HG03108 (cell line): Measurements from ENCODE around the gene FN1.

Experiments used
- ATAC-seq: cut with Tn5 transposase; IDR thresholded peaks from one replicate; pipeline ENCODE4 v1.9.1; 2021; ENCODE audit warnings: moderate library complexity; ENCODE audit not compliant: unreplicated experiment

The FN1 gene

GRCh38 chr2:215356334-215356947 lies 79.4 kb downstream of the FN1 start:
- no peak for ATAC-seq

DNA sequence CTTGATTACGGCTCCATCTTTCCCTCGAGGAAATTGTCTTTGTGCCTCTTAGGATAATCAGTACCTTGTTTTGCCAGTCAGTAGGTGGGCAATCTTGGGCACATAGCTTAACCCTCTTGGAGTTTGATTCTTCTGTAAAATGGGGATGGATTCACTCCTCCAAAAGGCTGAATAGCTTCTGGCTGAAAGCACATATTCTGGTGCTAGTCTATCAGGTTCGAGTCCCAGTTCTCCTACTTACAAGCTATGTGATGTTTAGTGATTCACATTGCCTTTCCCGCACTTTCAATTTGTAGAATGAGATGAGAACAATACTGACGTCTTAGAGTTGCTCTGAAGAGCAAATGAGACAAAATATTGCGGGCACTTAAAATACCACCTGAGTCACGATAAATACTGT lies 80.1 kb downstream of the FN1 start:
- ATAC-seq: no peak

DNA sequence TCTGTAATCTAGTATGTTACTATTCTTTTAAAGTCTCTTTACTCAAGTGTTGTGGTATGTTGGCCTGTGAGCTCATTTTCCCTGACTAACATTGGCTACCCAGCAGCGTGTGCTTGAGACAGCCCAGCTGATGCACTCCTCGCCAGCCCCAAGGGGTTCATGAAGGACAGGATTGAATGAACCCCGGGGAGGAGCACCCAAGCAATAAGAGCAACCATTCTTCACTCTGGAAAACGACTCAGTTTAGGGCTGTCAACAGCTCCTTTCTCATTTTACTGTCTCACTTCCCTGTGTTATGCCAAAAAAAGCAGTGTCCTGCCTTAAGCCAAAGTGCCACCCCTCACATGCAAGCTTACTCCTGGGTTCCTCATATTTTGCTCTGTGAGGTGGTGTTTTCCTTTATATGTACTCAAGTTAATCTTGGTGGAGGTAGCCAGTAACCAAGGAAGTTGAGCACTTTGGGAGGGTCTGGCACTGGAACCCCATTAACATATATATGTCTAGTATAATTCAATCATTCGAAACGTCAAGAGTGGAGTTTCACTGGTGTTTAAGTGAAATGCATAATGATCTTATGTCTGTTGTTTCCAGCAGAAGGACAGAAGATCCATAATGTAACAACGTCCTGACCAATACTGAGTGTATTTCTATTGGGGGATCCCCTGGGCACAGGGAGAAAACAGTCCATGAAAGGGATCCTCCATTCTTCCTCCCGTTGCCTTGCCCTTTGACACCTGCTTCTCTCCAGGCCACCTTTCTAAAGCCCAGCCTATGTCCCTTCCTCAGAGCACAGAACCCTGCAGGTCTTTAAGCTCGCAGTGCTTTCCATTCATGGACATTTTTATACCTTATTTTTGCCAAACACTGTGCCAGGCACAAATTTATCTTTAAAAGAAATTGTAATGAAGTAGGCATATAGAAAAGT lies 80.8 kb downstream of the FN1 start:
- ATAC-seq: no peak

DNA sequence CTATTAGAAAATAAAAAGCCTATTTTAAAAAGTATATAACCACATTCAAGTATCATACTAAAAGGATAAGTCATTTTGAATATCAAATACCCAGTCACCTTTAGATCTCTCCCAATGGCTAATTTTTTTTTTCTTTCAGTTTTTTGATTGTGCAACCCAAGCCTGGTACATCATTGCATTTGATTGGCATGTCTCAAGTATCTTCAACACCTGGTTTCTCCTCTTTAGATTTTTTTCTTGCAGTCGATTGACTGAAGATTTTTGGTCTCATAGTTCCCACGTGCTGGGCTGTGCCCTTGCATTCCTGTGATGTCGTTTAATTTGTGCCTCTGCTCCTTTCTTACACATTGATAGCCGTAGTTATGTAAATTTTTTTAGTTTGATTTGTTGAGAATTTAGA lies 83.3 kb downstream of the FN1 start:
- no peak for ATAC-seq

DNA sequence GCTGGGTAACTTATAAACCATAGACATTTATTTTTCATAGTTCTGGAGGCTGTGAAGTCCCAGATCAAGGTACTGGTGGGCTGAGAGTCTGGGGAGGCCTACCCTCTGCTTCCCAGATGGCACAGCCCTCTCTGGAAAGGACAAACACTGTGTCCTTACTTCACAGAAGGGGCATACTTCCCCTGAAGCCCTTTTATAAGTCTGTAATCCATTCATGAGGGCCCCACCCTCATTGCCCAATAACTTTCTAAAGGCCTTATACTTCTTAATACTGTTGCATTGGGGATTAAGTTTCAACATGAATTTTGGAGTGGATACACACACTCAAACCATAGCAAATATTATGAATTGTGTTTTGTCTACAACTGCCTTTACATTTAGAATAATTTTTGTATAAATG lies 88.0 kb downstream of the FN1 start:
- no peak for ATAC-seq

DNA sequence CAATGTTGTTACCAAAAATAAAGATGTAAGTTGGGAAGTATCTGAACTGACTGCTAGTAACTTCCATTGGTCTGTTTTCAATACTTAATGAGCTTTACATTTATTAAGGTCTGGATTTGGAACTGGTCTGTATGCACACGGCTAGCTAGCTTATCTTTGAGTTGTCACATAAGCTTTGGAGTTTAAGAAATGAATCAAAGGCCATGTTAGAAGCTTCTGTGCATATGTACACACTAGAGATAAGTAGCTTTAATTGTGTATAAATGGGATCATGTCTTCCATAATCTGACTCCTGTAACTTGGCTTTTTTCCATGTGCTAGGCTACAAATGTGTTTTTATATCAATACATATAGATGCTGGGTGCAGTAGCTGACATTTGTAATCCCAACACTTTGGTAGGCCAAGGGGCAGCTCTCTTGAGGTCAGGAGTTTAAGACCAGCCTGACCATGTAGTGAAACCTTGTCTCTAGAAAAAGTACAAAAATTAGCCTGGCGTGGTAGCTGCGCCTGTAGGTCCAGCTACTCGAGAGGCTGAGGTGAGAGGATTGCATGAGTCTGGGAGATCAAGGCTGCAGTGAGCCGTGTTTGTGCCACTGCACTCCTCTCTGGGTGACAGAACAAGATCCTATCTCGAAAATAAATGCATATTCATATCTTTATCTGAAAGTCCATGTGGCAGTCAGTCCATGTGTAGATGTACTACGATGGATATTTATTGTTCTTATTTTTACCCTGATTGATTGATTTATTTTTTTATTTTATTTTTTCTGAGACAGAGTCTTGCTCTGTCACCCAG lies 96.8 kb downstream of the FN1 start:
- no peak for ATAC-seq

DNA sequence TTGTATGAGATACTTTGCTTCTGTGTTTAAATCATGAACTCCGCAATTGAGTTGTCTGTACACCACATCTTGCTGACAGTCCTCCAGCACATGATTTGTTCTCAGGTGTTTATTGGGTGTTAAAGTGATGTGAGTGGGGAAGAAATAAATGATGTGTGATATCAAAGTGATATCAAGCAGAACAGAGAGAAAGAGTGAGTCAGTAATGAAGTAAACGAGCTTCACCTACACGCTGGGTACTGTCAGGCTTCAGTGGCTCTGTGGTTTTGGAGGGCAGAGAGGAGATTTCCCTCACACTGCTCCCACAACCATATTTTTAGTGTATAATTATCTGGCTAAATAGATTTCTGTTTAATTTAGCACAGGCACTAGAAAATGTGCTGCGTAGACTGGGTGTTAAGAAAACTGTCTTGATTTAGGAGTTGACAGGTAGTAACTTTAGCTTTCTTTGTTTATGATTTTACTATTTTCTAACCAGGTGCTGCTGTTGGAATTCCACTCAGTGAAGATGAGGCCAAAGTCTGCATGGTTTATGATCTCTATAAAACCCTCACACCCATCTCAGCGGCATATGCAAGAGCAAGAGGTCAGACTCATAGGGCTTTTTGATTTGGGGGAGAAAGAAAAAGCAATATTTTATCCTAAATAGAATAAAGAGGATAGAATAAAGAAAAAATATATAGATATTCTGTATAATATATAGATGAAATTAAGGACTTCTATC lies 102.8 kb downstream of the FN1 start:
- ATAC-seq: peak; percentile 83

DNA sequence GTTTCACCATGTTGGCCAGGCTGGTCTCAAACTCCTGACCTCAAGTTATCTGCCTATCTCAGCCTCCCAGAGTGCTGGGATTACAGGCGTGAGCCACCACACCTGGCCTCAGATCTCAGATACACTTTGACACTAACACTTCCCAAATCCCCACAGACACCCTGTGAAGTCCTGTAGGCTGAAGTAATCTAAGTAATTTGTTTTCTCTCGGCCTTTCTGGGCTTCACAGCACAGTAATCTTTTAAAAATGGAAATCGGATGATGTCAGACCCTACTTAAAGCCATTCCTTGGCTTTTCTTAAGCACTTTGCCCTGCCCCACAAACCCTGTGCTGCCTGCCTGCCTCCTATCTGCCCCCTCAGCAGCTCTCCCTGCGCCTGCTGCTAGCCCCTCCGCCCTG lies 107.8 kb downstream of the FN1 start:
- no peak for ATAC-seq

- ATAC-seq: no peak
These were observed 111.1 kb downstream of the FN1 start for GRCh38 chr2:215324811-215325210.

DNA sequence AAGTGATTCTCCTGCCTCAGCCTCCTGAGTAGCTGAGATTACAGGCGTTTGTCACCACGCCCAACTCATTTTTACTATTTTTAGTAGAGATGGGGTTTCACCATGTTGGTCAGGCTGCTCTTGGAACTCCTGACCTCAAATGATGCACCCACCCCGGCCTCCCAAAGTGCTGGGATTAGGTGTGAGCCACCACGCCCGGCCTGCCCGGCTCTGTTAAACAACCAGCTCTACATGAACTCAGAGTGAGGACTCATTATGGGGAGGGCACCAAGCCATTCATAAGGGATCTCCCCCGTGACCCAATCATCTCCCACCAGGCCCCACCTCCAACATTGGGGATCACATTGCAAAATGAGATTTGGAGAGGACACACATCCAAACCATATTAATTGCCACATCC lies 115.2 kb downstream of the FN1 start:
- ATAC-seq: no peak

DNA sequence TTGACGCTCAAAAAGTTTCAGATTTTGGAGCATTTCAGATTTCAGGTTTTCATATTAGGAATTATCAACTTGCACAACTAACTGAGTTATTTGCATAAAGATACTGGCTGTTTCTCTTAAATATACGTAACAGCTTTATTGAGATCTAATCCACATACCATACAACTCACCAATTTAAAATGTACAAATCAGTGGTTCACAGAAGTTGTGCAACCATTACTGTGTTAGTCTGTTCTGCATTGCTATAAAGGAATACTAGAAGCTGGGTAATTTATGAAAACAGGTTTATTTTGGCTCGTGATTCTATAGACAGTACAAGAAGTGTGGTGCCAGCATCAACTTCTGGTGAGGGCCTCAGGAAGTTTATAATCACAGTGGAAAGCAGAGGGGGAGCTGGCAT lies 115.8 kb downstream of the FN1 start:
- no peak for ATAC-seq

DNA sequence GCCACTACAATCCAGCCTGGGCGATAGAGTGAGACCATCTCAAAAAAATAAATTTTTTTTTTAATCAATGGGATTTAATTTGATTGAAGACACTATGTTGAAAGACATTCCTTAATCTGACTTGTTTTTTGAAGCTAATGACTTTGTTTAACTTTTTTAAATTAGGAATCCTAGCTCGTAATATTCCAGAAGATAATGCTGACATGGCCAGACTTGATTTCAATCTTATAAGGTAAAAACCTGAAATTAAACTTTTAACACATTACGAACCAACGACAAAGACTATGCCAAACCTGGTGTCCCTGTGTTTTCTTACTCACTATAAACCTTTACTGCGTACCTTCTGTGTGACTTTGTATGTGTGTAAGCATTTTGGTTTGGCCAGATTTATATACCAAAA lies 116.4 kb downstream of the FN1 start:
- no peak for ATAC-seq

GRCh38 chr2:215316336-215316735 lies 119.5 kb downstream of the FN1 start:
- no peak for ATAC-seq

GRCh38 chr2:215315301-215315700 lies 120.6 kb downstream of the FN1 start:
- ATAC-seq: no peak

- no peak for ATAC-seq
These were observed 121.0 kb downstream of the FN1 start for GRCh38 chr2:215314896-215315295.

- ATAC-seq: no peak
These were observed 122.6 kb downstream of the FN1 start for GRCh38 chr2:215313255-215313613.

GRCh38 chr2:215311625-215312396 lies 124.1 kb downstream of the FN1 start, which contains the start of gene ATIC:
Gene ATIC, plus strand, starts transcription at chr2:215312059. Its CDS starts 84 bp downstream, at chr2:215312143.
- peak; percentile 99 for ATAC-seq

GRCh38 chr2:215311259-215311624 lies 124.6 kb downstream of the FN1 start:
- ATAC-seq: peak; percentile 5
